Measurements from ENCODE around the gene SCRN1.

SCRN1 gene

GRCh38 chr7:29989257-29989995 is at the start of gene SCRN1:
SCRN1 (minus strand) TSS chr7:29989801; CDS start chr7:29969067, 20,734 bp downstream.
- DNase-seq = peak; percentile 54

GRCh38 chr7:30038196-30038980 is 48.8 kb upstream of the SCRN1 start:
- peak; percentile 45 for DNase-seq

GRCh38 chr7:30036220-30036619 is 46.6 kb upstream of the SCRN1 start:
- no peak for DNase-seq

- no peak for DNase-seq
Observed at GRCh38 chr7:30034501-30034900, 44.9 kb upstream of the SCRN1 start.

- peak; percentile 79 for DNase-seq
Observed at GRCh38 chr7:30032310-30033125, 42.9 kb upstream of the SCRN1 start.

- no peak for DNase-seq
Observed at GRCh38 chr7:30029696-30030095, 40.1 kb upstream of the SCRN1 start.

GRCh38 chr7:30028749-30029635 is 39.4 kb upstream of the SCRN1 start:
- peak; percentile 23 for DNase-seq

- peak; percentile 83 for DNase-seq
Observed at GRCh38 chr7:30028216-30028748, 38.7 kb upstream of the SCRN1 start, which contains the start of gene PLEKHA8. PLEKHA8 (plus strand) TSS chr7:30028412; CDS start chr7:30028763, 351 bp downstream.

- DNase-seq = no peak
Observed at GRCh38 chr7:30027740-30028215, 38.2 kb upstream of the SCRN1 start.

GRCh38 chr7:30027065-30027456 is 37.5 kb upstream of the SCRN1 start:
- peak; percentile 50 for DNase-seq

- DNase-seq = peak; percentile 100
Observed at GRCh38 chr7:30026229-30027064, 36.8 kb upstream of the SCRN1 start, which contains the start of gene FKBP14. FKBP14 (minus strand) TSS chr7:30026702; CDS start chr7:30026508, 194 bp downstream.

- DNase-seq = no peak
Observed at GRCh38 chr7:30023524-30023923, 33.9 kb upstream of the SCRN1 start.

- no peak for DNase-seq
Observed at GRCh38 chr7:30022991-30023390, 33.4 kb upstream of the SCRN1 start.

- no peak for DNase-seq
Observed at GRCh38 chr7:30020535-30020934, 30.9 kb upstream of the SCRN1 start.

- peak; percentile 18 for DNase-seq
Observed at GRCh38 chr7:30019960-30020359, 30.4 kb upstream of the SCRN1 start.

- no peak for DNase-seq
Observed at GRCh38 chr7:30019387-30019786, 29.8 kb upstream of the SCRN1 start.

GRCh38 chr7:30018451-30018850 is 28.9 kb upstream of the SCRN1 start:
- no peak for DNase-seq

GRCh38 chr7:30012757-30013156 is 23.2 kb upstream of the SCRN1 start:
- DNase-seq = no peak

GRCh38 chr7:30010021-30010420 is 20.4 kb upstream of the SCRN1 start:
- no peak for DNase-seq

GRCh38 chr7:30005464-30005863 is 15.9 kb upstream of the SCRN1 start:
- no peak for DNase-seq

GRCh38 chr7:30003098-30003497 is 13.5 kb upstream of the SCRN1 start:
- DNase-seq = no peak

All from fibroblast of upper back skin (primary cell).